ENCODE results near the gene IGSF6.

Gene IGSF6

GRCh38 chr16:21598206-21598605 lies 54.2 kb downstream of the IGSF6 start (continued):
- TF ChIP-seq ZNF37A (tag by site-specific recombination; IDR thresholded peaks at IDR 0.05) = no peak
- TF ChIP-seq ZNF791 (tag by site-specific recombination; IDR thresholded peaks at IDR 0.05) = no peak
- TF ChIP-seq KLF8 (tag by site-specific recombination; IDR thresholded peaks at IDR 0.05) = no peak
- no peak for TF ChIP-seq ZNF677 (tag by site-specific recombination; IDR thresholded peaks at IDR 0.05)

- TF ChIP-seq ZSCAN18 (tag by site-specific recombination; IDR thresholded peaks at IDR 0.05) (no peak), ZFP37 (tag by site-specific recombination; IDR thresholded peaks at IDR 0.05) (no peak), ZNF433 (tag by site-specific recombination; IDR thresholded peaks at IDR 0.05; ENCODE audit: low read depth) (no peak), ZNF747 (tag by site-specific recombination; IDR thresholded peaks at IDR 0.05) (no peak), ZNF549 (tag by site-specific recombination; IDR thresholded peaks at IDR 0.05) (no peak), ZNF544 (tag by site-specific recombination; IDR thresholded peaks at IDR 0.05) (no peak), SP7 (tag by site-specific recombination; IDR thresholded peaks at IDR 0.05) (no peak), OSR2 (tag by site-specific recombination; IDR thresholded peaks at IDR 0.05) (no peak), ZBTB8A (tag by site-specific recombination; IDR thresholded peaks at IDR 0.05) (no peak), ZNF19 (tag by site-specific recombination; IDR thresholded peaks at IDR 0.05; ENCODE audit: low read depth) (no peak), ZNF510 (tag by site-specific recombination; IDR thresholded peaks at IDR 0.05; ENCODE audit: insufficient replicate concordance) (no peak), ZFP41 (tag by site-specific recombination; IDR thresholded peaks at IDR 0.05; ENCODE audit: borderline replicate concordance) (no peak), ZNF473 (tag by site-specific recombination; IDR thresholded peaks at IDR 0.05) (no peak)
- H3K4me3 ChIP-seq (ENCODE audit: low read depth, low read length) = no peak overlapping the region
- no peaks in the 10 kb centered on the region for H3K9me3 ChIP-seq (ENCODE audit: control insufficient read depth, insufficient read depth, low read depth, low read length)
- H3K27ac ChIP-seq (ENCODE audit: extremely low read depth, low read depth, low read length) = no peak overlapping the region
- CTCF ChIA-PET = interaction anchor here (0.6 kb wide), 1 partner anchor 63 kb away, joined by 3 read pairs; no protein-coding TSS in a partner anchor
- peaks cover 8% of the 10 kb centered on the region for H3K4me1 ChIP-seq (ENCODE audit: control insufficient read depth, insufficient read depth, low read length)
- H3K36me3 ChIP-seq (ENCODE audit: control insufficient read depth in 2 of 2, insufficient read depth in 1 of 2, low read length in 2 of 2) = no peaks in the 10 kb centered on the region; a peak in 1 of 3 replicates
- POLR2A ChIA-PET = interaction anchor here (0.7 kb wide), 1 partner anchor 7 kb away, joined by 3 read pairs; no protein-coding TSS in a partner anchor
Measured at GRCh38 chr16:21597561-21598030, 54.8 kb downstream of the IGSF6 start.

- TF ChIP-seq ZNF138 (tag by site-specific recombination; IDR thresholded peaks at IDR 0.05; ENCODE audit: borderline replicate concordance) (no peak), YY1 (tag by site-specific recombination; IDR thresholded peaks at IDR 0.05) (no peak), ZNF362 (tag by site-specific recombination; IDR thresholded peaks at IDR 0.05) (peak; percentile 76; the same call in 1 of the 2 replicates)
- no peaks in the 10 kb centered on the region for H3K36me3 ChIP-seq (ENCODE audit: control insufficient read depth in 2 of 2, insufficient read depth in 1 of 2, low read length in 2 of 2)
- POLR2A ChIA-PET = interaction anchor here (0.6 to 0.7 kb wide), 2 partner anchors 208 to 1567 kb away, joined by 3 to 4 read pairs; no protein-coding TSS in a partner anchor
Measured at GRCh38 chr16:21593530-21594289, 58.7 kb downstream of the IGSF6 start.

More at GRCh38 chr16:21593530-21594289, 58.7 kb downstream of the IGSF6 start:
- H3K4me3 ChIP-seq (ENCODE audit: low read depth, low read length) = no peak overlapping the region
- CTCF ChIA-PET = interaction anchor here (0.8 to 2.1 kb wide), 2 partner anchors 114 to 131 kb away, joined by 3 to 5 read pairs; no protein-coding TSS in a partner anchor
- no peak overlapping the region for H3K27ac ChIP-seq (ENCODE audit: extremely low read depth, low read depth, low read length)
- H3K4me1 ChIP-seq (ENCODE audit: control insufficient read depth, insufficient read depth, low read length) = no peaks in the 10 kb centered on the region
- no peaks in the 10 kb centered on the region for H3K9me3 ChIP-seq (ENCODE audit: control insufficient read depth, insufficient read depth, low read depth, low read length)

All from HEK293 (cell line).